ENCODE data around the gene PDLIM7.
A peak's percentile ranks its signal among the peaks of the same experiment; 100 is the strongest.

Gene PDLIM7

DNA sequence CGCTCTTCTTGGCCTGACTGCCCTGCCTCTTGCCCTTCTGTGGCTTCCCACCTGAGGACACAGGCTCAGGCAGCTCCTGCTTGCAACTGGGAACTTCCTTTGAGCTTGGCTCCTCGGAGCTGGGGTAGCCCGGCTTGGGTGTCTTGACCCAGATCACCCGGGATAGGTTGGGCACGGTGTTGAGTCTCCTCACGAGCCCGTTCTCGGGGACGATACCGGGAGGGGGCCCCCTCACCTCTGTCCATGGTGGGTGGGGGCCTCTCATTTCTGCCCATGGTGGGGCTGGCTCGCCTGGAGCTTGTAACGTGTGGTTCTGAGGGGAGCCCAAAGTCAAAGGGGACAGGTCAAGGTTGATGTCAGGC lies 27.1 kb upstream of the PDLIM7 start:
- DNase-seq (ENCODE audit: low spot score) = no peak

DNA sequence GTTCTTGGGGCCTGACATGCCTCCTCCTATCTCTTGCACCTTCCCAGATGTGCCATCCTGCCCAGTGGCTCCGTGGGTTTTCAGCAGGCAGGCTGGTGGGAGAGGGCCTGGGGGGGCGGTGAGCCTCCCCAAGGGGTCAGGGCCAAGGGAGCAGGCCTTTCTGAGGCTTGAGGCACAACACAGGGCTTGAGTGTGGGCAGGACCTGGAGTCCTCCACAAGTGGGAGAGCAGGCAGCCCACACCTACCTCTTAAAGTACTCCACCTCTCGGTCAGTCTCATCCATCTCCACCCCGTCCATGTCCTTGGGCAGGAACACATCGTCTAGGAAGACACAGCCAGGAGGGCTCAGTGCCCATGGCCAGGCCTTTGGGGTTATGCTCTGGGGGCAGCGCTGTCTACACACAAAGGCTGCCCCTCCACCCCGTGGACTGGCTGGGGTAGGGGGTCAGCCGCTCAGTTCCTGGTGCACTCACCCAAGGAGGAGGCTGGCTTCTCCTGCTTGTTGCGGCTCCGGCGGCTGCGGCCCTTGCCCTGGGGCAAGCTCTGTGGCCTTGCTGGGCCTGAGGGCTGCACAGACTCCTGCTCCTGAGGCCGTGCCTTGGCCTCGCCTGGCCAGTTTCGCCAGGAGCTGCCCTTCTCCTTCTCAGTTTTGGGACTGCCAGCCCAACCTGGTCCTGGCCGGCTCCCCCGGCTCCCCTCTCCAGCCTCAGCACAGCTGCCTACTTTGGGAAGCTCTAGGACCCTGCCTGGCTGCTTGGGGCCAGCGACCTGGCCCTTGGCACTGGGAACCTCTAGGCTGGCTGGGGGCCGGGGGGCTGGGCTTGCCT lies 26.5 kb upstream of the PDLIM7 start:
- no peak for DNase-seq (ENCODE audit: low spot score)

DNA sequence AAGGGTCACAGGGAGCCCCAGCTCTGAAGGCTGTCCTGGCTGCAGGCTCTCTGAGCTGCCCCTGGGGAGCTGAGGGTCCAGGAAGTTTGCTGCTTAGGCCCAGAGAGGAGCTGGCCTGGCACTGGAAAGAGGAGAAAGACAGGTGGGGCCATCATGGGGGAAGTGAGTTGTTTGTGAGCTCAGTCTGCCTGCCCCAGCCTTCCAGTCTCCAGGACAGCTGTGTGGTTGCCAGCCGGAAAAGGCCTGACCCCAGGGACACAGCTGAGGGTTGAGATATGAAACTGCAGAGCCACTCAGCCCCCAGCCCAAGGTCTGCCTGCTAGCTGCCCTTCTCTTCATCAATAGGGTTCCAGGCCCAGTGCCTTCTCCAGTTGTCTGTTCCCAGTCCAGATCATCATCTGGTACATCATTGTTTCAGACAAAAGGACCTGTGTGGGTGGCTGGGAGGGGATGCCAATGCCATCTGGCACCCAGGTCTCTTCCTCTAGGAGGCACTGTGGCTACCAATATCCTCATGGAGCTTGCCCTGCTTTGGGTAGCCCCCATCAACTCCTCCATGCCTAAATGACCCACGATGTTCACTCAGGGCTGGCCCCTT lies 23.6 kb upstream of the PDLIM7 start:
- no peak for DNase-seq (ENCODE audit: low spot score)

DNA sequence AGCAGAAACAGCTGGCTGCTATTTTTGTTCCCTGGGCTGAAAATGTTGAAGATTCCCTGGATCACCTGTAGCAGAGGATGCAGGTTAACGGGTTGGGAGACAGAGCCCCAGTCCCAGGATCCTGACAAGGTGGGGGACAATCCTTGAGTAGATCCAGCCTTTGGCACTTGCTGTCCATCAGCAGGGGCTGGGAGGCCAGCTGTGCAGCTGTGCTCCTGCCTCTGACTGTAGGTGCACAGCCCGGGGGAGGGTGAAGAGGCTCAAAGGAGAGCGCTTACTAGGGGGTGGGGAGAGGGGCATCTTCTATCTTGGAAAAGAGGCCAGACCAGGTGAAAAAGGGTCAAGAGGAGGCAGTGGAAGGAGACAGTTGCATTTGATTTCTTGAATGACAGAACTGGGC lies 22.9 kb upstream of the PDLIM7 start:
- no peak for DNase-seq (ENCODE audit: low spot score)

DNA sequence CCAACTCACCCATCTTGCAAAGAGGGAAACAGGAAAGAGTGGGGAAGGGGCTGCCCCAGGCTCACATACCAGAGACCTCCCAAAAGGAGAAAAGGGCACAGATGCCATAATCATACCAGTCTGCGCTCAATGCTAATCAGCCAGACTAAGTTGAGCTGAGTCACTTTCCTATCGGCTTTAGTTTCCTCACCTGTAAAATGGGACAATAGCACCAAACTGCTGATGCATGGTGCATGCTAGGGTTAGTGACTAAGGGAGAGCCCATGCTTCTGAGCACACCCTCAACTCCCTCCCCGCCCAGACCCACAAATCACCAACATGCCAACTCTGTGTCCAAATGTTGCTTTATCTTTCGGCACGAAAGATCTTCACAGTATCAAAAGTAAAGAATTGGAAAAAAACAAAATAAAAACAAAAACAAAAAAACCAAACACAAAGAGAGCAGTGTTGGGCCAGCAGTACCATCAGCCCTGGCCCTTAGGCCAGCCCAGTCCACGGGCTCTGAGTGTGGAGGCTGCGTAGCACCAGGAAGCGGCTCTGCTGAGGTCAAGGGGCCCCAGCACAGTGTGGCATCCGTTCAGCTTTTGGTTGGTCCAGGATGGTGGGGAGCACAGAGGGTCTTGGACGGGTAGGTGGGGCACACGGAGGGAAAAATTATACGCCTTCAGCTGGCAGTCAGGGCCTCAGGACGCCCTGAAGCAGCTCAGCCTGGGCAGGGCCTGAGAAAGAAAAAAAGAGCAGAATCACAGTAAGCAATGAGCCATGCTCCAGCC lies 22.2 kb upstream of the PDLIM7 start:
- DNase-seq (ENCODE audit: low spot score) = no peak

DNA sequence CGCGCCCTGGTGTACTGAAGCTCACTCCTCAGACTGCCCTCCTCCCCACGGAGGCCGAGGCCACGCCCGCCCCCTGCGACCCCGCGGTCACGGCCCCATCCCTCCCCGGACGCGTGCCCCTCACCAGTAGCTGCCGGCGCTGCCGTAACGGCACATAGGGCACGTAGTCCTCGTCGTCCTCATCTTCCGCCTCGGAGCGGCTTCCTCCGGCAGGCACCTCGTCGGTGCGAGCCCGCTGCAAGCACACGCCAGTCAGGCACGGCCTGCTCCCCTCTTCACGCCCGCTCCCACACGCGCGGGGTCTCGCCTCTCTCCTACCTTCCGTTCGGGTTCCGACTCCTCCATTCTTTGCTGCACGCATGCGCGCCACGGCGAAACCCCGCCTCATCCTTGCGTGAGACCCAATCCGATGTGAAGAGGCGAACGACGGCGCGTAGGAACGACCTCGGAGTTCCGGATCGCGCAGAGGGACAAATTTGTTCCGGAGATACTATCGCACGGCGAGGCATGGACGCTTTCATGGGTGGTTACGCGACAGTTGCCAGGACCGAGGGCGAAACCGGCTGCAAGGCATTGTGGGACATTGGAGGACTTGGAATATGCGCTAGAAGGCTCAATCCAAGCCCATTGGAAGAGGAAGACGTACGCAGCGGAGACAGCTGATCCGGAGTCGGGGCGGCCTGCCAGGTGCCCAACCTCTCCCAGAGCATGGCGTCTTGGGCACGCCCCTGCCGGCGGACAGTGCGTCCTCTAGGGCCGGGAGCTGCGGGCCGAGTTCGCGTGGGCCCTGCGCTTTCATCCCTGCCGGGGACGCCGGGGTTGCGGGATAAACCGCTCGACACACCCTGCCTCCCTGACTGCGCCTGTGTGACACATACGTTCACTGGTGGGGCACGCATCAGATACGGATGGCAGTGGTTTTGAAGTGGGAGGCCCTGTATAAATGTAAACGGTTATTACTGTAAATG lies 19.5 kb upstream of the PDLIM7 start, which contains the start of gene DDX41:
DDX41 (minus strand) TSS at position 361 of the 968 bp plus-strand sequence; CDS start at position 345, 16 bp downstream.
- DNase-seq (ENCODE audit: low spot score) = peak; percentile 97

DNA sequence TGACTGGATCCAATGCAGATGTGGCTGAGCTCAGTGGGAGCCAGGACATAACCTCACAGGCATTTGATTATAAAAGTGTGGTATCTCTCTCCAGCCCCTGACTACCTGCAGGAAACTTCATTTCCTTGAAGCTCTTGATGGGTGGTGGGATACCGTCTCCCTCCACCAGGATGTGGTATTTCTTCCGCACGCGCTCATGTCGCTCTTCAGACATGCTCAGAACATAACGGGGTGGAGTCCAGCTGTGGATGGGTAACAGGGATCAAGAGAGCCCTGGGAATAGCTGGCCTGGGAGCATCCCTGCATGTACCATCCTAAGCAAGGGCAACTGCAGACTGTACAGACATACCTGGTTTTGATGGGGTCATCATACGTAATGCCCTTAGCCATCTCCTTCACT lies 18.2 kb upstream of the PDLIM7 start:
- no peak for DNase-seq (ENCODE audit: low spot score)

DNA sequence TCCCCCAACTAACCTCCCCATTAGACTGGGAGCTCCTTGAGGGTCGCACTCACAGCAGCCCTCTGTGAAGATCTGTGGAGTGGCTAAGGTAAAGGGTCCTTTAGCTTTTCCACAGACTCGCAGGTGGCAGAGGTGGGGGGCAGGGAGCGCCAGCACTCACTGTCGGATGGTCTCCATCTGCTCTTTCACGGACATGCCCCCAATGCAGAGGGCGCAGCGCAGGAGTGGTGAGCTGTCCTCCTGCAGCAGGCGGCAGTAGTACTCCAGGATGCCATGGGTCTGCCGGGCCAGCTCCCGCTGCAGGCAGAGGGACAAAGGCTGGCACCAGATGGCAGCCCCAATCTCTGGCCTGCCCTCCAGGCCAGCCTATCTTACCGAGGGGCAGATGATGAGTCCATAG lies 17.1 kb upstream of the PDLIM7 start:
- DNase-seq (ENCODE audit: low spot score) = no peak

DNA sequence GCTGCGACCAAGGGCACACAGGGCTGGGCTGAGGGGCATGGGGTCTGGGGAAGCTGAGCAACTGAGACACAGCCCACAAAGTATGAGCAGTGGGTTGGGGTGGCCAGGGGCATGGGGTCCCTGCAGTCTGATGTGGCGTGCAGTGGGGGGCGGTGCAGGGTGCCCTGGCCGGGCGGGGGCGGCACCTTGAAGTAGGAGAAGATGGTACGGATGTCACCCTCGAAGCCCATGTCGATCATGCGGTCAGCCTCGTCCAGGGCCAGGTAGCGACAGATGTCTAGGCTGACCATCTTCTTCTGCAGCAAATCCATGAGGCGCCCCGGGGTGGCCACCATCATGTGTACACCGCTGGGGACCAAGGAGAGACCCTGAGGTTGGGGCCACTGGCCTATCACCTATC lies 16.1 kb upstream of the PDLIM7 start:
- no peak for DNase-seq (ENCODE audit: low spot score)

DNA sequence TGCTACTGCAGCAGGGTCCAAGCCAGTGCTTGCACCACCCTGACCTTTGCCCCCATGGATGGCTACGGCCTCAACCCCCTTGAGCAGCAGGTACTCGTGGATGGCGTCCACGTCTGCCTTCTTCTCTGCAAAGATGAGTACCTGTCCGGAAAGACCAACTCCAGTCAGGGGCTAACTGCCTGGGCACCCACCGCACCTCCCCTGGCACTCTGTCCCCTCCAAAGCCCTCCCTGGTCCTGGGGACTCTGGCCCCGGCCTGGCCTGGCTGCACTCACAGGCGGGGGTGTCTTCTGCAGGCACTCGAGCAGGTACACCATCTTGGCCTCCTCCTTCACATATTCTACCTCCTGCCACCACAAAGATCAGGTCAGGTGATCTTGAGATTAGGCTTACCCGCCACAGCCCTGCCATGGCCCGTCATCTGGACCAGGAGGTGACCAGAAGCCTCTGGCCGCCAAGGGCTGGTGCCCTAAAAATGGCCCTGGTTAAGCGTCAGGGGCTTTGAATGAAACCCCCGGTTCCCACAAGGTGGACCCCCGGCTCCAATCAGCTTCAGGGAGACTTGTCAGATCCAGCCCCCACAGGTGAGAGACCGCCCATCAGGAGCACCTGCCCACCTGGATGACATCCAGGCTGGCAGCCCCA lies 15.5 kb upstream of the PDLIM7 start:
- no peak for DNase-seq (ENCODE audit: low spot score)

DNA sequence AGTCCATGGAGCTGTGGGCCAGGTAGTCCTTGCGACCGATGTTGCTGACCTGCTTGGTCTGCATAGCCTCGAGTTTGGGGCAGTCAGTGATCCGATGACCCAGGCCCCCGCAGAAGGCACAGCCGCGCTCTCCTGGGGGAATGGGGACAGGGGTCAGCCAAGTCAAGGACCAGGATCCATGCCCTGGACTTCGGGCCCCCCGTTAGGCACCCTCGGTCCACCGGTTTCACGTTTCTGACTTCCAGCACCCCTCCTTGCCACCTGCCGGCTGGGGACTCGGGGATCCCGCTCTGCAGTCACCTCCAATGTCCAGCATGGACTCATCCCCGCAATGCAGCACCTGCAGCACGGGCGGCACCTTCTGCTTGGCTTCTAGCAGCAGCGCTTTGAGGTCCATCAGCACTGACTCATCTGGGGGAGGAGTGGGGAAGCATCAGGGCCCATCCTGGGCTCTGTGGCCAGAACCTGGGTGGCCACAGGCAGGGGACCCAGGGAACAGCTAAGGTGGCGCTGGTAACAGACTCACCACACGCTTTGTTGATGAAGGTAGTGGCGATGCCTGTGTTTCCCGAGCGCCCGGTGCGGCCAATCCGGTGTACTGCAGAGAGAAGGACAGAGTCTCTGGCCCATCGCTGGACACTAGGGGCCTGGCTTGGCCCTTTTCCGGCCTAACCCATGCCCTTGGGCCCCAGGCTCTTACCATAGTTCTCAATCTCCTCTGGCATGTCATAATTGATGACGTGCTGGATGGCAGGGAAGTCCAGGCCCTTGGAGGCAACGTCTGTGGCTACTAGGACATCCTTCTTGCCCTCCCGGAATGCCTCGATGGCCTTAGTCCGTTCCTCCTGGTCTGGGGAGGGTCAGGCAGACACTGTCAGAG lies 14.6 kb upstream of the PDLIM7 start:
- no peak for DNase-seq (ENCODE audit: low spot score)

DNA sequence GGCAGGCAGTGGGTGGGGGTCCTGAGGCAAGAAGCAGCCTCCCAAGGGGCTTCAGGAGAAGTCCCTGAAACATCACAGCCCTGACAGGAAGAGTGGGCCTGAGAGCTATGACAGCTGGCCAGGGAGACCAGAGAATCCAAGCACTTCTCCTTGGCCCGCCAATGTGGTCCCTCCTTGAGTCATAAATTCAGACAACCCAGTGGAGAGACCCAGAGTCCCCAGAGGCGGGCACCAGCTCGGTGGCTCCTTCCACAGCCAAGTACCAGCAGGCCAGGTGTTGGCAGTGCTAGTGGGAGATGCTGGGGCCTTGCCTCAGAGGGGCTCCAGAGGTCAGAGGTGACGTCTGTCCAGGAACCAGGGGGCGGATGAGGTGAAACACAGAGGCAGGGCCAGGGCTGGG lies 13.8 kb upstream of the PDLIM7 start:
- DNase-seq (ENCODE audit: low spot score) = no peak

DNA sequence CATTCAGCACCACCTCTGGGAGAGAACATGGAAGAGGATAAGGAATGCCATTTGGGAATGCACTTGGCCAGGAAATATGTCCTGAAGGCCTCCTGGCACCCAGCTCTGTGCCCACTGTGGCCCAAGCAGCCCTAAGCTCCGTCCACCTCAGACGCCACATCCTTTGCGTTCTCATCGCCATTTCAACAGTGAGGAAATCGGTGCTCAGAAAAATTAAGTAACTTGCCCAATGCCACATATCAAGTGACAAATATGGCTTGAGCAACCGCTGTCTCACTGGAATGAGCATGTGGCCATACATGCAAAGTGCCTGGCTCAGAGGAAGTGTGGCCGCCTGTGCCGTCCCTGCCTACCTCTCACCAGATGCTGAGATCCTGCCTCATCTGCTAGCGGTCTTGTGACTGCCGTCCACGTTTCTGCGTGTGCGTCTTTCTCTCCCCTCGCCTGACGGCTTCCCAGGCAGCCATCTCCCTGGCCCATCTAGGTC lies 13.2 kb upstream of the PDLIM7 start:
- no peak for DNase-seq (ENCODE audit: low spot score)

DNA sequence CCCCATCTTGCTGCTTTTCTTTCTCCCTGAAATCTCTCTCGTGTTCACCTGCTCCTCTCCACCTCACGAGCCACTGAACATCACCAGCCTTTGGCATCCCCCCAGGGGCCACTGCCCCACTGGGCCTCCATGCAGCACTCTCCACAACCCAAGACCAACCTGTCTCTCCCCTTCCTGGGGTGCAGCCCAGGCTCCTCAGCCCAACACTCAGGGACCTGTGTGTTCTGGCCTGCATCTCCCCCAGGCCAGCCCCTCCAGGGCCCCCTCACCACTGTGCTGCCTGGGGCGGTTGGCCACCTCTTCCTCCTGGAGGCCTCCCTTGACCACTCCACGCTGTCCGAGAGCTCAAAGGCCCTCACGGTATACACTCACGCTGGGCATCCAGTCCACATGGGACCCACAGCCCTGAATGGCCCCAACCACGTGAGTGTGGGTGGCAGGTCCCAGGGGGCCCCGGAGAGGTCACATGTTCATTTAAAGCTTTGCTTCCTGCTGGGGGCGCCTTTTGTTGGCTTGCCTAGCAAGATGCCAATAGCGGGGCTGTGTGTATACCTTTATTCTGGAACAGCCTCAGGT lies 12.7 kb upstream of the PDLIM7 start:
- DNase-seq (ENCODE audit: low spot score) = no peak

DNA sequence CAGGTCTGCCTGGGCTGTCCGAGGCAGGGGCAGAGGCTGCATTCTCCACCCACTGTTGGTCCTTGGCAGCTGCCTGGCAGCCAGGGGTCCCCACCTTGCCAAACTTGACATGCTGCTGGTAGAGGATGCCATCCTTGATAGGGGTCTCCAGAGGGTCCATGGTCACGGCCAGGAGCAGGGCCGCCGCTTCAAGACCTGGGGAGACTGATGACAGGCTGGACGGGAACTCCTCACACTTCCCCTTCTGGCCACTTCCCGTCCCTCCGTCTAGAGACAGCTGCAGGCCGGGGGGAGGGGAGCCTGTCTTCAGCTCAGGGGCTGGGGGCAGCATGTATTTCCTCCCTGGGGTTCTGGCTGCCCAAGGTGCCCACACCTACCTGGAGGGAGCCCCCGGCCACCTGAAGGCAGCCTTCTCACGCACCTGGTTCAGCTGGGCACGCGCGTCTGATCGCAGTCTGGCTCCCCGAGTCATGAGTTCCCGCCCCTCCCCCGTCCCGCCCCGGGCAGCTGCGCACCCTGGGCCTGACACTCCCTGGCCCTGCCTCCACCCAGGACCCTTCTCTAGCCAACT lies 12.1 kb upstream of the PDLIM7 start, which contains the start of gene DOK3:
DOK3 (minus strand) TSS at position 446 of the 571 bp plus-strand sequence; CDS start at position 160, 286 bp downstream.
- no peak for DNase-seq (ENCODE audit: low spot score)

DNA sequence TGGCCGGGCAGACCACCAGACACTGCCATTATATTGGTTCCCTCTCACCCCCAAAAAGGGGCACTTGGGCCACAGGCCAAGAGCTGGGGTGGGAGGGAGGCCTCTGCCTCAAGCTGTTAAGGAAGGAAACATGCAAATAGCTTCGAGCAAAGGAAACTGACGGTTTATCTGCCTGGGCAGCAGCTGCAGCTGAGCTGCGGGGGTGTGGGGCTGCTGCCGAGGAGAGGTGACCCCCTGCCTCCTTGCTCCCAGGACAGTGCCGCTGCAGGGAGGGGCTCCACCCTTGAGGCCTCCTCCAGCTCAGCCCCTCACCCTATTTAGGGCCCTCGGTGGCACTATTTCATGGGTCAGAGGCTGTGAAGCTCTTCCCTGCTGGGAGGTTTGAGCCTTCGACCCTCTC lies 11.4 kb upstream of the PDLIM7 start:
- no peak for DNase-seq (ENCODE audit: low spot score)

DNA sequence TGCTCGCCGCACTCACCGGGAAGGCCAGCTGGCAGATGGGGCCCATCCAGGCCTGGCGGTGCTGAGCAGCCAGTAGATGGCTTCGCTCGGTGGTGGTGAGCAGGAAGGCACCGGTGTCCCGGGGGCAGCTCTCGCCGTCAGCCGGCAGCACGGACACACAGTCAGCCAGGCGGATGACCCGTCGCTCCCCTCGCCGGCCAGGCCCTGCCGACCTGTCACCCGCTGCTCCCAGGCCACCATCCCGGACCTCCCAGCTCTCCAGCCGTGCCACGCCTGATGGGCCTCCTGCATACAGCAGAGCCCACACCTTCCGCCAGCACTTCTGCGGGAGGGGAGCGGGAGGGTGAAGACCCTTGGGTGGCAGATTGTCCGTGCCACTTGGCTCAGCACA lies 10.8 kb upstream of the PDLIM7 start:
- no peak for DNase-seq (ENCODE audit: low spot score)

DNA sequence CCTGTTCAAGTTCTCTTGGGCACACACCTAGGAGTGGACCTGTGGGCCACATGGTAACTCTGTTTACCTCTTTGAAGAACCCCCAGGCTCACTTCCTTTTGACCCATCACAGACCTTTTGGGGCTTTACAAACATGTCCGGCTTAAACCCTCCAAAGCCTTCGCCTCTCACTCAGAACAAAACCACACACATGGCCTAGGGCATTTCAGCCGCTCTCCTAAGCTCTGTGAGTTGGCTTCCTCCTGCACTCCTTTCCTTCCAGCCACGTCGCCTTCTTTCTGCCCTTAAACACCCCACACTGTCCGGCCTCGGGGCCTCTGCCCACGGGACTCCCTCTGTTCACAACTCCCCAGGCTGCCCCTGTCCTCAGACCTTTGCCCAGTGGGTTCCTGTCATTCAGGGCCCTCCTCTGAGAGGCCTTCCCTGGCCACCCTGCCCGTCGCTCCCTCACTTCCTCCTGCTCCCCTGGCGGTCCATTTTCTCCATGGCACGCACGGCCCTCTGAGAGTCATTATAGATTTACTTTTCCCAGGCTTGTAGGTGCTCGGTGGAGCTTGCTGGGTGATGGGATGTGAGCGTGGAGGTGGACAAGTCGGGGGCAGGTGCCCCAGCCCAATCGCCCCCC lies 10.3 kb upstream of the PDLIM7 start:
- no peak for DNase-seq (ENCODE audit: low spot score)

DNA sequence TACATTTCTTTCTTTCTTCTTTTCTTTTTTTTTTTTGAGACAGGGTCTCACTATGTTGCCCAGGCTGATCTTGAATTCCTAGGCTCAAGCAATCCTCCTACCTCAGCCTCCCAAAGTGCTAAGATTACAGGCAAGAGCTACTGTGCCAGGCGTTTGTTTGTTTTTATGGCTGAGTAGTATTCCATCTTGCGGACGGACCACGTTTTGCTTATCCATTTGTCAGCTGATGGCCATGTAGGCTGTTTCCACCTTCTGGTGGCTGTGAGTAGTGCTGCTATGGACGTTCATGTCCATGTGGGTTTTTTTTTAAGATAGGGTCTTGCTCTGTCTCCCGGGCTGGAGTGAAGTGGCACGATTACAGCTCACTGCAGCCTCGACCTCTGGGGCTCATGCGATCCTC lies 9.8 kb upstream of the PDLIM7 start:
- DNase-seq (ENCODE audit: low spot score) = no peak
